IPS DF 6.9 (cell line): Measurements from ENCODE around the gene RPL22L1.
"Not testable (repeated sequence)": the region's sequence is repeated elsewhere in the genome, so short reads cannot be mapped to it uniquely, and the experiment has no call there.

Experiments used
- DNase-seq: peaks from one replicate; pipeline ENCODE4 v3.0.0-alpha.2; 2013; ENCODE audit warnings: low read depth, low spot score
- H3K27ac ChIP-seq: one replicate; pipeline ENCODE4 v1.5.1; 2013; ENCODE audit warnings: low read length, control low read depth
- H3K27me3 ChIP-seq: 2 replicates; pipeline ENCODE4 v1.6.1; 2013; ENCODE audit warnings: mild to moderate bottlenecking, low read length; ENCODE audit not compliant: control insufficient read depth, insufficient read depth
- H3K36me3 ChIP-seq: 2 replicates; pipeline ENCODE4 v1.6.1; 2013; ENCODE audit warnings: low read length; ENCODE audit not compliant: control insufficient read depth, insufficient read depth
- H3K4me1 ChIP-seq: 2 replicates; pipeline ENCODE4 v1.6.1; 2013; ENCODE audit warnings: low read length; ENCODE audit not compliant: control insufficient read depth, insufficient read depth
- H3K4me3 ChIP-seq: 2 replicates; pipeline ENCODE4 v1.5.1; 2013; ENCODE audit warnings: mild to moderate bottlenecking, low read length
- H3K9me3 ChIP-seq: 2 replicates; pipeline ENCODE4 v1.6.1; 2013; ENCODE audit warnings: low read length, inconsistent platforms; ENCODE audit not compliant: control insufficient read depth, insufficient read depth
- WGBS: extraction: QIAGEN DNeasy Blood & Tissue Kit; methylation state at CpG from one replicate; pipeline ENCODE4 v1.1.7; 2013; ENCODE audit warnings: mixed read lengths, missing lambda C conversion rate; ENCODE audit not compliant: insufficient read length, insufficient coverage; 5-methylcytosine and 5-hydroxymethylcytosine counted together

The RPL22L1 gene

DNA sequence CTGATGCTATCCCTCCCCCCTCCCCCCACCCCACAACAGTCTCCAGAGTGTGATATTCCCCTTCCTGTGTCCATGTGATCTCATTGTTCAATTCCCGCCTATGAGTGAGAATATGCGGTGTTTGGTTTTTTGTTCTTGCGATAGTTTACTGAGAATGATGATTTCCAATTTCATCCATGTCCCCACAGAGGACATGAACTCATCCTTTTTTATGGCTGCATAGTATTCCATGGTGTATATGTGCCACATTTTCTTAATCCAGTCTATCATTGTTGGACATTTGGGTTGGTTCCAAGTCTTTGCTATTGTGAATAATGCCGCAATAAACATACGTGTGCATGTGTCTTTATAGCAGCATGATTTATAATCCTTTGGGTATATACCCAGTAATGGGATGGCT, 8.7 kb upstream of the RPL22L1 start:
- H3K4me1 ChIP-seq, H3K9me3 ChIP-seq, DNase-seq, H3K27me3 ChIP-seq, H3K36me3 ChIP-seq, H3K4me3 ChIP-seq, H3K27ac ChIP-seq: not testable (repeated sequence)
- no CpG with 5 or more reads among the region's 5 CpGs for WGBS

DNA sequence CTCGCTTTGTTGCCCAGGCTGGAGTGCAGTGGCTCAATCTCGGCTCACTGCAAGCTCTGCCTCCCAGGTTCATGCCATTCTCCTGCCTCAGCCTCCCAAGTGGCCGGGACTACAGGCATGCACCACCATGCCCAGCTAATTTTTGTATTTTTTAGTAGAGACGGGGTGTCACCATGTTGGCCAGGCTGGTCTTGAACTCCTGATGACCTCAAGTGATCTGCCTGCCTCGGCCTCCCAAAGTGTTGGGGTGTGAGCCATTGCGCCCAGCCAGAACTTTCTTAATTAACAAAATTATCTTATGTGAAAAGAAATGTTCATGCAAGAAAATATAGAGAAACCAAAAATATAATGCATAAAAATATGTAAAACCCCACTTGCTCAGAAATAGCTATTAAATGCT, 7.3 kb upstream of the RPL22L1 start:
- H3K27ac ChIP-seq, H3K27me3 ChIP-seq, H3K4me1 ChIP-seq, H3K36me3 ChIP-seq, DNase-seq, H3K9me3 ChIP-seq, H3K4me3 ChIP-seq: not testable (repeated sequence)
- no CpG with 5 or more reads among the region's 6 CpGs for WGBS

GRCh38 chr3:170876537-170876936, 6.5 kb upstream of the RPL22L1 start:
- Histone ChIP-seq H3K27me3 (no peaks in the 10 kb centered on the region), H3K36me3 (no peaks in the 10 kb centered on the region), H3K27ac (no peak overlapping the region), H3K4me1 (no peaks in the 10 kb centered on the region), H3K4me3 (no peak overlapping the region), H3K9me3 (no peaks in the 10 kb centered on the region)
- no CpG with 5 or more reads among the region's 2 CpGs for WGBS
- no peak for DNase-seq

- Histone ChIP-seq H3K4me1 (no peaks in the 10 kb centered on the region), H3K27me3 (no peaks in the 10 kb centered on the region), H3K36me3 (peaks cover 4% of the 10 kb centered on the region; the same call in 1 of the 2 replicates), H3K27ac (no peak overlapping the region), H3K4me3 (peak overlapping the region; percentile 59; the same call in 1 of the 2 replicates), H3K9me3 (no peaks in the 10 kb centered on the region)
- no peak for DNase-seq
- no CpG with 5 or more reads among the region's 2 CpGs for WGBS
Observed at GRCh38 chr3:170869239-170869590, 780 bp downstream of the RPL22L1 start.

GRCh38 chr3:170868577-170869238, 1.3 kb downstream of the RPL22L1 start:
- no peaks in the 10 kb centered on the region for H3K27me3 ChIP-seq
- WGBS: no CpG with 5 or more reads among the region's 9 CpGs
- H3K4me1 ChIP-seq: no peaks in the 10 kb centered on the region
- no peak overlapping the region for H3K27ac ChIP-seq
- peaks cover 4% of the 10 kb centered on the region; the same call in 1 of the 2 replicates for H3K36me3 ChIP-seq
- H3K4me3 ChIP-seq: peak overlapping the region; percentile 59; the same call in 1 of the 2 replicates
- DNase-seq: no peak
- no peaks in the 10 kb centered on the region for H3K9me3 ChIP-seq

GRCh38 chr3:170867143-170867937, 2.7 kb downstream of the RPL22L1 start:
- DNase-seq: no peak
- Histone ChIP-seq H3K4me1 (no peaks in the 10 kb centered on the region), H3K36me3 (peaks cover 4% of the 10 kb centered on the region; the same call in 1 of the 2 replicates), H3K9me3 (no peaks in the 10 kb centered on the region), H3K27ac (no peak overlapping the region), H3K27me3 (no peaks in the 10 kb centered on the region), H3K4me3 (no peak overlapping the region)
- no CpG with 5 or more reads among the region's 1 CpG for WGBS

DNA sequence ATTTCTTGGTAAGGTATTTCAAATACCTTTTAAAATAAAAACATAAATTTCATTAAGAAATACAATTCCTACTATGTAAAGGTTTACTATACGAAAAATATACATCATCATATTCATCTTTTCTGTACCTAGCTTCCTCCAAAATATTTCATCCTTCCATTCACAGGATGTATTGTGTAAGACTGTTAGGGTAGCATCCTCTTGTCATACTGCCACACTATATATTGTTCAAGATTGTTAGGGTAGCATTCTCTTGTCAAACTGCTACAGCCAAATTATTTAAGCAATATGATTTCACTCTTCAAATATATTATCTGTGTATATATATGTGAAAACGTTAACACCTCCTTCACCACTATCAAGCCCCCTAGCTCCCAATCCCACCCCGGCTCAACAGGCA, 3.5 kb downstream of the RPL22L1 start:
- no peaks in the 10 kb centered on the region for H3K9me3 ChIP-seq
- DNase-seq: no peak
- WGBS: no CpG with 5 or more reads among the region's 3 CpGs
- peaks cover 4% of the 10 kb centered on the region; the same call in 1 of the 2 replicates for H3K36me3 ChIP-seq
- no peak overlapping the region for H3K27ac ChIP-seq
- no peaks in the 10 kb centered on the region for H3K4me1 ChIP-seq
- no peaks in the 10 kb centered on the region for H3K27me3 ChIP-seq
- no peak overlapping the region for H3K4me3 ChIP-seq

GRCh38 chr3:170865209-170866094, 4.5 kb downstream of the RPL22L1 start:
- no CpG with 5 or more reads among the region's 10 CpGs for WGBS
- H3K27ac ChIP-seq: no peak overlapping the region
- H3K9me3 ChIP-seq: no peaks in the 10 kb centered on the region
- no peaks in the 10 kb centered on the region for H3K27me3 ChIP-seq
- H3K36me3 ChIP-seq: peaks cover 4% of the 10 kb centered on the region; the same call in 1 of the 2 replicates
- no peaks in the 10 kb centered on the region for H3K4me1 ChIP-seq
- no peak overlapping the region for H3K4me3 ChIP-seq
- DNase-seq: no peak

- no CpG with 5 or more reads among the region's 6 CpGs for WGBS
- Histone ChIP-seq H3K4me1 (no peaks in the 10 kb centered on the region), H3K36me3 (peaks cover 4% of the 10 kb centered on the region; the same call in 1 of the 2 replicates), H3K27me3 (no peaks in the 10 kb centered on the region), H3K9me3 (no peaks in the 10 kb centered on the region), H3K27ac (no peak overlapping the region), H3K4me3 (no peak overlapping the region)
- no peak for DNase-seq
Observed at GRCh38 chr3:170864525-170865208, 5.3 kb downstream of the RPL22L1 start.

DNA sequence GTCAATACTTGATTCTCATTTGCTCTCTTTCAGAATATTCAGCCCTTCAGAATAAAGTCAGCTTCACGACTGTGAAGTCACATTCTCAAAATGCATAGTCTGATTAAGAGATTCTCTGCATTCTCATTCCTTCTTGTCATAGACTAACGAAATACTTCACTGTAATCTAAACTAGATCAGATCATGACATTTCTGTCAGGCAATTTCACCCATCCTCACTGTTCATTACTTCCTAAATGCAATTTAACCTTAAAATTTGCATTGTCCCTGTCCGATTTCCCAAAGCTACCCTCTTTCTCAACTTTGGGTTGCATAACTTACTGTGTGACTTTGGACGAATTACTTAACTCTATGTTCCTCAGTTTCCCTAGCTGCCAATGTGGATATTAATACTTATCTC, 6.2 kb downstream of the RPL22L1 start:
- Histone ChIP-seq H3K4me1 (no peaks in the 10 kb centered on the region; the same call in 1 of the 2 replicates), H3K27me3 (no peaks in the 10 kb centered on the region), H3K36me3 (peaks cover 4% of the 10 kb centered on the region; the same call in 1 of the 2 replicates), H3K9me3 (no peaks in the 10 kb centered on the region), H3K27ac (no peak overlapping the region), H3K4me3 (no peak overlapping the region)
- DNase-seq: no peak
- no CpG with 5 or more reads among the region's 4 CpGs for WGBS
